IPS-15b (cell line): ENCODE measurements around the gene MLLT10.

Experiments
- H3K27me3 ChIP-seq: one replicate; pipeline ENCODE4 v1.6.1; 2013; ENCODE audit warnings: low read length; ENCODE audit not compliant: control insufficient read depth, insufficient read depth
- H3K36me3 ChIP-seq: one replicate; pipeline ENCODE4 v1.6.1; 2013; ENCODE audit warnings: low read length; ENCODE audit not compliant: control insufficient read depth, insufficient read depth
- H3K4me1 ChIP-seq: one replicate; pipeline ENCODE4 v1.6.1; 2013; ENCODE audit warnings: mild to moderate bottlenecking, low read length; ENCODE audit not compliant: control insufficient read depth, insufficient read depth
- H3K4me3 ChIP-seq: one replicate; pipeline ENCODE4 v1.5.1; 2013; ENCODE audit warnings: low read depth, low read length
- H3K9ac ChIP-seq: one replicate; pipeline ENCODE4 v1.6.1; 2013; ENCODE audit warnings: low read depth, mild to moderate bottlenecking, low read length
- H3K9me3 ChIP-seq: one replicate; pipeline ENCODE4 v1.6.1; 2013; ENCODE audit warnings: mild to moderate bottlenecking, low read length; ENCODE audit not compliant: control insufficient read depth, insufficient read depth

Gene MLLT10

GRCh38 chr10:21724687-21725367, 190.8 kb downstream of the MLLT10 start:
- Histone ChIP-seq H3K27me3 (no peaks in the 10 kb centered on the region), H3K4me1 (peaks cover 6% of the 10 kb centered on the region), H3K4me3 (no peak overlapping the region), H3K9me3 (no peaks in the 10 kb centered on the region), H3K36me3 (no peaks in the 10 kb centered on the region), H3K9ac (no peak overlapping the region)

DNA sequence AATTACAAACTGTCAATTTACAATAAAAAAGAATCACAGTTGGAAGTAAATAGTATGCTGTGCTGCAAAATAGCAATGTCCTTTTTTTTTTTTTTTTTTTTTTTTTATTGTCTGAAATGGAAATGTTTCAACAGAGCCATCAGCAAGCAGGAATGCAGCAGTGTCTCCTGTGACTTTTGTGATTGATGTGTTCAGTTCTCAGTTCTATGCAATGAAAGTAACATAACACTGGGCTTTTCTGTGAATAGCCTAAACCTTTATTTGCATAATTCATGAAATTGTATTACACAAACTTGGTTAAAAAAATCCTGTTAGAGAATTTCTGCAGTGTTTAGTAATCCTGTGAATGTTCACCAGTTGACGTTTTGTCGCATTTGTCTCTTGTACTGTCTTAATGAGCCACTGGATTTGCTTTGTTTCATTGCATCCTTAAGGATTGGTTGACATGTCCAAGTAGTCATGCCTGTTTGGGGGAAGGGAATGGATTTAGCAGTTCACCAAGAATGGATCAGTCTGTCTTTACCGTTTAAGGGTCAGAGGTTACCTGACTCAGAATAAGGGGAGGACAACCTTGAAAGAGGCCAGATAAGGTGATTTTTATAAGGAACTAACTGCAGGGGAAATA, 192.7 kb downstream of the MLLT10 start:
- H3K4me1 ChIP-seq, result no peaks in the 10 kb centered on the region
- H3K4me3 ChIP-seq, result no peak overlapping the region
- H3K36me3 ChIP-seq, result no peaks in the 10 kb centered on the region
- H3K9ac ChIP-seq, result no peak overlapping the region
- no peaks in the 10 kb centered on the region for H3K9me3 ChIP-seq
- H3K27me3 ChIP-seq, result no peaks in the 10 kb centered on the region

DNA sequence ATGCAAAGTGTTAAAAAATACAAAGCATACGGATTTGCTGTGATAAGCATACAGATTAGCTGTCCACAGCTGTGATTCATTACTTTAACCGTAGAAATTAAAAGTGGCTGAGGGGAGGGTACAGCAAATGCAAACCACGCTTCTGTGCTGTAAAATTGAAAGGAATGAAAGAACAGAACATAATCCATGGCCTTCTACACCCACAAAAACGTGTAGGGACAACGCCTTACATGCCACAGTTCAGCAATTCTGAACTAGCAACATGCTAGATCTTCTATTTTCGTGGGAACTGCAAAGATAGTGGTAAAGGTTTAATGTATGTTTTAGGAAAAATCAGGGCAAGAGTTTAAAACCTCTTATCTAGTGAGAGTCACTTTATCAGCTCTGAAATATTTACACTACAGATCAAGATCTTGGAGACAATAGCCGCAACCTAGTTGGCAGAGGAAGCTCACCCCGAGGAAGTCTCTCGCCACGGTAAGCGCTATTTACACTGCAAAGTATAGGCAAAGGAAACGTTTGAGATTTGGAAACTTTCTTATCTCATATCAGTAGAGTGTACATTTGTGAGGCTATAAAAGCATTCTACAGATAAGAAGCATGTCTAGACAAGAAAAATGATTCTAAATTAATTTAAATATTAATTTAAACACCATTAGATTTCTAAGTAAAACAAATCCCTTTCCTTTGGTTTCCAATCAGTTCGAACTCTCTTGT, 193.6 kb downstream of the MLLT10 start:
- Histone ChIP-seq H3K4me1 (no peaks in the 10 kb centered on the region), H3K9ac (no peak overlapping the region), H3K4me3 (no peak overlapping the region), H3K36me3 (no peaks in the 10 kb centered on the region), H3K9me3 (no peaks in the 10 kb centered on the region), H3K27me3 (no peaks in the 10 kb centered on the region)

GRCh38 chr10:21728618-21729017, 194.6 kb downstream of the MLLT10 start:
- Histone ChIP-seq H3K4me1 (no peaks in the 10 kb centered on the region), H3K4me3 (no peak overlapping the region), H3K36me3 (no peaks in the 10 kb centered on the region), H3K9me3 (no peaks in the 10 kb centered on the region), H3K9ac (no peak overlapping the region), H3K27me3 (no peaks in the 10 kb centered on the region)

DNA sequence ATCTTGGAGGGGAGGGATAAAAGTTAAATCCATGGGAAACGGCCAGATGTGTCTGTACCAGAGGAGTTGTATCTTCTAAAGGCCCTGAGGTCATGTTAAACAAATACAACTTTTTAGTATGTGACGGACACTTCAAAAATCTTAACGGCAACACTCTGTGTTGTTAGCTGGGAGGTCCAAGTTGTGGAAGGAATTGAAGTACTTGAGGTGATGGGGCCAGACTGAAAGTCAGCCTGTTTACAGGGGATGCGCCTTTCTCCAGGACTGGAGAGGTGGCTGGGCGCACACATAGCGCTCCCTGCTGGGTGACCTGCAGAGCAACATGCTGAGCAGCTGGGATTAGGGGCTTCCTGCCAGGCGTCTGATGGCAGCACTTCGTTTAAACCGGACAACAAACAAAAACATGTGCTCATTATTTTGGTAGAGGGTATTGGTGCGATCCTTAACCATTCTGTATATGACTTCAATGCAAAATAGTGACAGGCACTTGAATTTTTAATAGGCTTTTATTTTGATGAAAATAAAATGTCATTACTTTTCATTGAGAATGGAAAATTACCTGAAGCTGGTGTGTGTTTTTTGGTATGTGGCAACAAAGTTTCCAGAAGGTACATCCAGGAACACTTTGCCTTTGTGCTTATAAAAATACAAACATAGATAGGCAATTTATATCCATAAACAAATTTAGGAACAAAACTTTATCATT, 198.2 kb downstream of the MLLT10 start:
- Histone ChIP-seq H3K27me3 (no peaks in the 10 kb centered on the region), H3K4me3 (no peak overlapping the region), H3K4me1 (no peaks in the 10 kb centered on the region), H3K9ac (no peak overlapping the region), H3K36me3 (peaks cover 13% of the 10 kb centered on the region), H3K9me3 (no peaks in the 10 kb centered on the region)

- Histone ChIP-seq H3K9ac (no peak overlapping the region), H3K27me3 (no peaks in the 10 kb centered on the region), H3K4me1 (no peaks in the 10 kb centered on the region), H3K36me3 (peaks cover 14% of the 10 kb centered on the region), H3K4me3 (no peak overlapping the region), H3K9me3 (no peaks in the 10 kb centered on the region)
Measured at GRCh38 chr10:21733710-21734109, 199.7 kb downstream of the MLLT10 start.

- H3K27me3 ChIP-seq, result no peaks in the 10 kb centered on the region
- H3K4me3 ChIP-seq, result no peak overlapping the region
- peaks cover 20% of the 10 kb centered on the region for H3K36me3 ChIP-seq
- no peak overlapping the region for H3K9ac ChIP-seq
- H3K9me3 ChIP-seq, result no peaks in the 10 kb centered on the region
- no peaks in the 10 kb centered on the region for H3K4me1 ChIP-seq
Measured at GRCh38 chr10:21737106-21737505, 203.1 kb downstream of the MLLT10 start.

- no peak overlapping the region for H3K9ac ChIP-seq
- H3K4me1 ChIP-seq, result no peaks in the 10 kb centered on the region
- peaks cover 21% of the 10 kb centered on the region for H3K36me3 ChIP-seq
- no peaks in the 10 kb centered on the region for H3K27me3 ChIP-seq
- no peak overlapping the region for H3K4me3 ChIP-seq
- H3K9me3 ChIP-seq, result no peaks in the 10 kb centered on the region
Measured at GRCh38 chr10:21740989-21741388, 207.0 kb downstream of the MLLT10 start.

DNA sequence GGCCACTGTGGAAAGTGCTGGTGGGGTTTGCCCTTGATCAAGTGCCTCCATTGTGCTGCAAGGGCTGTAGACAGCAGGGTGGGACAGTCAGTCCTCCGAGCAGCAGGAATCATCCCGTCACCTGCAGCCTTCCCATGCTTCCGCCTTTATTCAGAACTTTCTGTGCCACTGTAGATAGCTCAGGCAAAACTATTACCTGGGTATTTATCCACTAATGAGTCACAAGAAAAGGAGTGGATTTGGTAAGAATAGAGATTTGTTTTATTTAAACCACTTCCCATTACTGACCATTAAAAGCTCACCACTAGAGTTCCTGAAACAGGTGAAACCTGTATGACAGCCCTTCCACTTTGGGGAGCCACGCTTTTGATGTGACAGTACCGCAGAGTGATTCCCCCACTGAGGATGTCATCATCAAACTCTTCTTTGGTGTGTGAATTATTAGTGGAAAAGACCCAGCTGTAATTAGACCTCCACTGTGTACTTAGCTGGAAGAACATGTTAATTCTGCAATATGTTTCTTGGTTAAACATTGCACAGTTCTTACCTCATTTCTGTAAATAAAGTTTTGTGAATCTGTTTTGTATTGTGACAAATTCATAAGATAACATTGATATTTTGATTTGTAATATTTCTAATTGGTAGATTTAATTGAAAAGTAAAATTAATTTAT, 208.8 kb downstream of the MLLT10 start:
- no peak overlapping the region for H3K9ac ChIP-seq
- no peak overlapping the region for H3K4me3 ChIP-seq
- no peaks in the 10 kb centered on the region for H3K27me3 ChIP-seq
- no peaks in the 10 kb centered on the region for H3K9me3 ChIP-seq
- peaks cover 3% of the 10 kb centered on the region for H3K4me1 ChIP-seq
- H3K36me3 ChIP-seq, result peaks cover 21% of the 10 kb centered on the region

- peaks cover 15% of the 10 kb centered on the region for H3K36me3 ChIP-seq
- no peaks in the 10 kb centered on the region for H3K27me3 ChIP-seq
- peaks cover 3% of the 10 kb centered on the region for H3K4me1 ChIP-seq
- H3K4me3 ChIP-seq, result no peak overlapping the region
- H3K9ac ChIP-seq, result no peak overlapping the region
- no peaks in the 10 kb centered on the region for H3K9me3 ChIP-seq
Measured at GRCh38 chr10:21744223-21744622, 210.2 kb downstream of the MLLT10 start.

GRCh38 chr10:21746118-21746517, 212.1 kb downstream of the MLLT10 start:
- Histone ChIP-seq H3K4me1 (peaks cover 15% of the 10 kb centered on the region), H3K4me3 (no peak overlapping the region), H3K36me3 (peaks cover 15% of the 10 kb centered on the region), H3K27me3 (no peaks in the 10 kb centered on the region), H3K9ac (no peak overlapping the region), H3K9me3 (no peaks in the 10 kb centered on the region)
